Loucy (cell line): ENCODE measurements around the gene YBX3.

Source experiments
- EZH2phosphoT487 ChIP-seq: fragments of 200-600 bp; IDR thresholded peaks from 2 replicates; pipeline ENCODE4 v1.6.1; 2018; ENCODE audit warnings: antibody characterized with exemption, mild to moderate bottlenecking, moderate library complexity, borderline replicate concordance
- TF ChIP-seq, protein P1 (sequence below): fragments of 200-600 bp; sonication (generic); conservative IDR thresholded peaks from 2 replicates; pipeline ENCODE4 v1.5.1; 2014; ENCODE audit warnings: mild to moderate bottlenecking, antibody characterized with exemption, low read length

DNA sequence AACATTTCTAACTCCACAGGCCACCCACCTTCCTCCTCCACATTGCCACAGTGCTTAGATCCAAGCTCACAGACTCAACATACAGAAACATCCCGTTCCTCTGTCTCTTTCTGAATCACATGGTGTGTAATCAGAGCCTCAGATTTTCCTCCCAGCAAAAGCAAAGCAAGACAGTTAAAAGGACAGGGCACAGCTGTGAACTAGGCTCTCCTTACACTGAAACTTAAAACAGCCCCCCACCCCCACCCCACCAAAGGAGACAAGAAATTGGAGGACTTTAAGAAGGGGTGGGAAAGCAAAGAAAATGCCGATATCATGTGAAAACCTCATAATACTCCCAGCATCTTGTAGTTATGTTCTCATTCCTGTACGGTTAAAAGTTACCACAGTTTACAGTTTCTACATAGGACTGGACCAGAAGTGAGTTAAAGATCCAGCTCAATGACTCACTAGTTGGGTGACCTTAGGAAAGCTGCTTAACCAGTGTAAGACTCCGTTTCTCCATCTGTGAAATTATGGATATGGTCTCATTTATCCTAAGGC lies 4.8 kb downstream of the YBX3 start:
- TF ChIP-seq, protein P1, sequence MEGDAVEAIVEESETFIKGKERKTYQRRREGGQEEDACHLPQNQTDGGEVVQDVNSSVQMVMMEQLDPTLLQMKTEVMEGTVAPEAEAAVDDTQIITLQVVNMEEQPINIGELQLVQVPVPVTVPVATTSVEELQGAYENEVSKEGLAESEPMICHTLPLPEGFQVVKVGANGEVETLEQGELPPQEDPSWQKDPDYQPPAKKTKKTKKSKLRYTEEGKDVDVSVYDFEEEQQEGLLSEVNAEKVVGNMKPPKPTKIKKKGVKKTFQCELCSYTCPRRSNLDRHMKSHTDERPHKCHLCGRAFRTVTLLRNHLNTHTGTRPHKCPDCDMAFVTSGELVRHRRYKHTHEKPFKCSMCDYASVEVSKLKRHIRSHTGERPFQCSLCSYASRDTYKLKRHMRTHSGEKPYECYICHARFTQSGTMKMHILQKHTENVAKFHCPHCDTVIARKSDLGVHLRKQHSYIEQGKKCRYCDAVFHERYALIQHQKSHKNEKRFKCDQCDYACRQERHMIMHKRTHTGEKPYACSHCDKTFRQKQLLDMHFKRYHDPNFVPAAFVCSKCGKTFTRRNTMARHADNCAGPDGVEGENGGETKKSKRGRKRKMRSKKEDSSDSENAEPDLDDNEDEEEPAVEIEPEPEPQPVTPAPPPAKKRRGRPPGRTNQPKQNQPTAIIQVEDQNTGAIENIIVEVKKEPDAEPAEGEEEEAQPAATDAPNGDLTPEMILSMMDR: no peak
- no peak for TF ChIP-seq EZH2phosphoT487
